NCI-H2107 treated with DMSO at 0.1 percent for 48 hours (cell line): ENCODE results near the gene DGKI.

Experiments used
- DNase-seq: peaks from one replicate; lab custom pipeline; 2025; ENCODE audit not compliant: unreplicated experiment; lab: John Stamatoyannopoulos, UW

Gene DGKI

GRCh38 chr7:137846827-137847567, at the start of gene DGKI:
Gene DGKI (minus strand): TSS chr7:137846974.
- DNase-seq = no peak

- DNase-seq = no peak
Observed at GRCh38 chr7:137895301-137896221, 48.8 kb upstream of the DGKI start.

- DNase-seq = no peak
Observed at GRCh38 chr7:137893143-137893742, 46.5 kb upstream of the DGKI start.

- no peak for DNase-seq
Observed at GRCh38 chr7:137891016-137891655, 44.4 kb upstream of the DGKI start.

GRCh38 chr7:137890449-137890921, 43.7 kb upstream of the DGKI start:
- no peak for DNase-seq

GRCh38 chr7:137888241-137888640, 41.5 kb upstream of the DGKI start:
- no peak for DNase-seq

- no peak for DNase-seq
Observed at GRCh38 chr7:137886746-137887145, 40.0 kb upstream of the DGKI start.

- DNase-seq = no peak
Observed at GRCh38 chr7:137886281-137886680, 39.5 kb upstream of the DGKI start.

- no peak for DNase-seq
Observed at GRCh38 chr7:137885678-137886077, 38.9 kb upstream of the DGKI start.

GRCh38 chr7:137882806-137883205, 36.0 kb upstream of the DGKI start:
- DNase-seq = no peak

GRCh38 chr7:137882261-137882668, 35.5 kb upstream of the DGKI start:
- no peak for DNase-seq

GRCh38 chr7:137881607-137882260, 35.0 kb upstream of the DGKI start:
- no peak for DNase-seq

GRCh38 chr7:137880432-137880831, 33.7 kb upstream of the DGKI start:
- no peak for DNase-seq

GRCh38 chr7:137879357-137880158, 32.8 kb upstream of the DGKI start:
- DNase-seq = no peak

- no peak for DNase-seq
Observed at GRCh38 chr7:137878333-137878961, 31.7 kb upstream of the DGKI start.

GRCh38 chr7:137877027-137877675, 30.4 kb upstream of the DGKI start:
- DNase-seq = no peak

- no peak for DNase-seq
Observed at GRCh38 chr7:137875746-137876145, 29.0 kb upstream of the DGKI start.

GRCh38 chr7:137873979-137874777, 27.4 kb upstream of the DGKI start:
- no peak for DNase-seq
